Fibroblast of gingiva (primary cell): Measurements from ENCODE around the gene MLLT10.
A peak's percentile ranks its signal among the peaks of the same experiment; 100 is the strongest.

Source experiments
- DNase-seq: peaks from one replicate; pipeline ENCODE4 v3.0.0-alpha.2; 2011; ENCODE audit warnings: low read depth

The MLLT10 gene

GRCh38 chr10:21517134-21518031 is 16.6 kb upstream of the MLLT10 start:
- peak; percentile 50 for DNase-seq

DNA sequence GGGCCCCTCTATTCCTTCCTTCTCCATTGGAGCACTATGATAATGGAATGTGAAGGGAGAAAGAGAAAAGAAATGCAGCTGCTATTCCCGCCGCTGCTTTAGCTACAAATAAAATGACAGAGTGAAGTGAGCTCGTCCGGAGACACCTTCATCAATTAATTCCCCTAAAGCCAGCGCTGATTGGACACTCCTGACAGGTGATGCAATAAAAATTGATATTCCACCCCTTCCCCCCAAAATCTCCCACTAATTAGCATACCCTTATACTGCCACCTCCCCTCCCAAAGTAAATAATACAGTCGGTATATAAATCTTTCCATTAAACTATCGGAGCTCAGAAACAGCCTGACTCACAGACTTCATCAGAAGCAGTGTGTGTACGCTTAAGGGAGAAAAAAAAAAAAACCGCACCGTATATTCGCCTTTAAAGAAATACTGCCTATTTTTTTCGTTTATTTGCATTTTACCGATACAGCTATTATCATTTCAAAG is 15.8 kb upstream of the MLLT10 start:
- no peak for DNase-seq

DNA sequence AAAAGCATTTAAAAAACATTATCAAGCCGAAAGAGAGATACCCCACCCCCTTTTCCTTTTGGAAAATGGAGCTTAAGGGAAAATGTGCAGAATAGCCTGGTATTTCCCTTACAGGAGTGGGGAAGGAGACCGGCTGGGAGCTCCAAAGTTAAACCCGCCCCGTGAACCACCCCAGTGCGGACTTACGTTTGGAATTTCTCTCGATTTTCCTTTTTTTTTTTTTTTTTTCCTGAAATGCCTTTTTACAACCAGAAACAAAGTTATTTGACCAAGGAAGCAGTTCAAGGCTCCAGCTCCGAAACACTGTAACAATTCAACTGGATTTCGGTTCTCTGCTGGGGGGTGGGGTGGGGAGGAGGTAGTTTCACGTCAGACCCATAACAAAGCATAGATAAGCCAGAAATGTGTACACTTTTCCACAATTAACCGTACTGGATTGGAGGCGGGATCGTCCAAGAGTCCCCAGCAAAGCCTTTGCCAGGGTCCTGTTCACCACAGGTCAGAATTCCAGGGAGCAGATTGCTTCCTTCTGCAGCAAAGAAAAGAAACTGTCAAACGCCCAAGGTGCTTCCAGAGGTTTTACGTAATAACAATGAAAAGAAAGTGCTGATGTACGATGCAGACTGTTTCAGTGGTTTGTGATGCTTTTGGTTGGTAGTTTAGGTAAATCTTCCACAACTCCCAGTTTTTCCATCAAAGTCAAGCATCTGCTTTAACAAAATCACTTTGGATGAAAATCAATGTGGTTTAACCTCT is 15.2 kb upstream of the MLLT10 start:
- no peak for DNase-seq

DNA sequence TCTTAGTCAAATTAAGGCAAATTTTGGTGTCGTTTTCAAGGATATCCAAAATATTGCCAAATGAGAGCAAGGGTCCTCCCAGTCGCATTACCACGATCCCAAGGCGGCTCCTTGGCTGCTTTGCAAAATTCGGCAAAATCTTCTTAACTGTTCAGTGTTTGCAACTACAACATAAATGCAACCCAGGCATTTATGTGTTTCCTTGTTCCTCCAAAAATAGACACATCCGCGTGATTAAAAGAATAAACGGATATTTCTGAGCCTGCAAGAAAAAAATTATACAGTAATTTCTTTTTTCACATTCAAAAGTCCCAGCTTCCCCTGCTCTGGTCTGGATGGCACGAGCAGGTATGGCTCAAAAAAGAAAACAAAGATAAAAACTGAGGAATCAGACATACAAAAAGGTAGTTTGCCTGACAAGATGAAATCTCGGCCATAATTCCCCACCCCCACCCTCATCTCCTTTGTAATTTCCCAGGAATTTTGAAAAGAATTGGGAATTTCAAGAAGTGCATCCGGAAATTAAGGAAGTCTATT is 14.6 kb upstream of the MLLT10 start:
- DNase-seq: no peak

GRCh38 chr10:21519941-21520436 is 14.0 kb upstream of the MLLT10 start:
- peak; percentile 76 for DNase-seq

- no peak for DNase-seq
Measured at GRCh38 chr10:21520509-21520908, 13.5 kb upstream of the MLLT10 start.

DNA sequence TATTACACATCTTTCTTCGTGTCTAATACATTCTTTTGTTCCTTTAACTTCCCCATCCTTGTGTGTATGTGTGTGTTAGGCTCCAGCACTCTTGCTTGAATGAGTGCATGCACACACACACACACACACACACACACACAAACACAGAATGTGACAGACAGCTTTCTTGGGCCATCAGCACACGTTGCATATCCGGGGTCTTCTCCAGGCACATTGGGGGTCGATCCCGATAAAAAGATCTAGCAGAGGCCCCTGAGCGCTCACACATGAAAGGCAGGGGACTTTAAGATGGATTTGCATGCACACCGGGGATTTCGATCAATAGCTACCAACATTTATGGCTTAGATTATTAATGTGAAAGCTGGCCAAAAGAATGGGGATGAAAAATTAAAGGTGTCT is 13.1 kb upstream of the MLLT10 start:
- no peak for DNase-seq

GRCh38 chr10:21521751-21522533 is 12.1 kb upstream of the MLLT10 start:
- DNase-seq: no peak

GRCh38 chr10:21522631-21523406 is 11.2 kb upstream of the MLLT10 start:
- DNase-seq: no peak

DNA sequence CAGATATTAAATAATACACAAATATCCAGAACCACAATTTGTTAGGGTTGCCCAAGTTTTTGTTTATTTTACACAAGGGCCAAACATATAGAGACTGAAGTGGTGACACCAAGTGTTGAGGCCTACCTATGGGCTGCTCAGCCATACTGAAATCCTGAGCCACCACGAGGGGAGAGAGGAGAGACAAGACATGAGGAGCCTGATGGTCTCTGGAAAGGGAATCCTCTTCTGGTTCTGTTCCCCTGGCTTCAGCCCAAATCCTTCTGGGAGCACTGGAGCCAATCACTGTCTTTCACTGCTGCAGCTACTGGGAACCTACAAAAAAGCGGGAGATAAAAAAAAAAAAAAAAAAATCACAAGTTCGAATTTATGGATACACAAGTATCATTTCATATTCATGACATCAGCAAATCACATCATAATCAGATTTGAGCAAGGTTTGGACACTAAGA is 10.4 kb upstream of the MLLT10 start:
- DNase-seq: peak; percentile 35

DNA sequence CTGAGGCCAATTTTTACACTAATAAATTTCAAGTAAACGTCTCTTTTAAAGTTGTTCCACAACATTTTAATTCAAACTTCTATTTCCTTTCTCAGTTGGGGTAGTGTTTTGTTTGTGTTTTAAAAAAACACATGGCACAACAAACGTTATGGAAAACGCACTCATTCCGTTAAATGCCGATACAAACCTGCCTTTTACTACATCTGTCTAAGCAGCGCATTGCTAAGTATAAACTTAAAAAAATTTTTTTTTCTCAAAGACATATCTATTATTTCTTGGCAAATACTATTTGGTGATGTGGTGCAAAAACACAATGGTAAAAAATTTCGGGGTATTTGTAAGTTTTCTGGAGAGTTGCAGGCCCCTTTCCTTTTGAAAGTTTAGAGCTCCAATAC is 9.9 kb upstream of the MLLT10 start:
- DNase-seq: no peak

GRCh38 chr10:21524526-21525366 is 9.3 kb upstream of the MLLT10 start:
- peak; percentile 51 for DNase-seq

GRCh38 chr10:21525367-21526187 is 8.5 kb upstream of the MLLT10 start, which contains the start of gene SKIDA1:
SKIDA1 (minus strand) TSS chr10:21525682; CDS start chr10:21517822, 7,860 bp downstream.
- DNase-seq: peak; percentile 86

GRCh38 chr10:21526188-21526859 is 7.7 kb upstream of the MLLT10 start:
- peak; percentile 84 for DNase-seq

GRCh38 chr10:21526860-21527597 is 7.0 kb upstream of the MLLT10 start:
- DNase-seq: peak; percentile 72

- peak; percentile 46 for DNase-seq
Measured at GRCh38 chr10:21527598-21528235, 6.3 kb upstream of the MLLT10 start.
